Esophagus (tissue), 2 donors: ENCODE data around the gene LSAMP. TPM values are rescaled to one million over a fixed set of nuclear protein-coding genes. Genes with fewer than 3 reads are reported as not detected.

Experiments
- H3K27ac ChIP-seq, 2 donors: one replicate each; pipeline ENCODE4 v1.5.1; 2013; ENCODE audit warnings: low read depth in 2 of 2, mild to moderate bottlenecking in 2 of 2, inconsistent platforms in 1 of 2, low read length in 1 of 2, moderate library complexity in 1 of 2
- H3K27me3 ChIP-seq, 2 donors: one replicate each; pipeline ENCODE4 v1.6.1; 2013; ENCODE audit warnings: low read length in 2 of 2, control low read depth in 1 of 2, mild to moderate bottlenecking in 1 of 2; ENCODE audit not compliant: insufficient read depth in 2 of 2, control insufficient read depth in 1 of 2
- H3K36me3 ChIP-seq, 2 donors: one replicate each; pipeline ENCODE4 v1.6.1; 2013; ENCODE audit warnings: low read length in 1 of 2; ENCODE audit not compliant: control insufficient read depth in 2 of 2, insufficient read depth in 2 of 2
- H3K4me1 ChIP-seq, 2 donors: one replicate each; pipeline ENCODE4 v1.6.1; 2013; ENCODE audit warnings: low read length in 1 of 2; ENCODE audit not compliant: control insufficient read depth in 2 of 2, insufficient read depth in 2 of 2
- H3K4me3 ChIP-seq, 2 donors: one replicate each; pipeline ENCODE4 v1.5.1; 2013; ENCODE audit warnings: low read length in 2 of 2, mild to moderate bottlenecking in 2 of 2, low read depth in 1 of 2, moderate library complexity in 1 of 2
- H3K9me3 ChIP-seq, 2 donors: one replicate each; pipeline ENCODE4 v1.6.1; 2013; ENCODE audit warnings: mild to moderate bottlenecking in 2 of 2, low read depth in 1 of 2, low read length in 1 of 2, moderate library complexity in 1 of 2; ENCODE audit not compliant: control insufficient read depth in 2 of 2, insufficient read depth in 1 of 2
- WGBS, 2 donors: extraction: QIAGEN DNeasy Blood & Tissue Kit; methylation state at CpG; one replicate each; pipeline ENCODE4 v1.1.7; 2013; 5-methylcytosine and 5-hydroxymethylcytosine counted together
- polyA plus RNA-seq, 2 donors: library from polyadenylated mRNA; stranded (reverse); fragments of 200-250 nt; gene quantifications; one replicate each; pipeline ENCODE4 v1.2.3, GENCODE V29; 2013
- donor health status: healthy with polysubstance abuse.
- donor health status: Bipolar disorder and iron deficiency.

Gene LSAMP
- polyA plus RNA-seq, 2 donors, result 0.10 to 0.16 TPM

GRCh38 chr3:116199063-116199462 is 246.2 kb downstream of the LSAMP start:
- H3K27ac ChIP-seq, result no peak overlapping the region
- no peaks in the 10 kb centered on the region for H3K4me1 ChIP-seq
- WGBS, 2 donors, result 89% methylated on average over 2 of the region's 2 CpGs
- H3K36me3 ChIP-seq, result no peaks in the 10 kb centered on the region
- H3K9me3 ChIP-seq, result no peaks in the 10 kb centered on the region
- no peaks in the 10 kb centered on the region for H3K27me3 ChIP-seq
- no peak overlapping the region for H3K4me3 ChIP-seq

- Histone ChIP-seq H3K27ac (no peak overlapping the region), H3K27me3 (no peaks in the 10 kb centered on the region), H3K4me1 (no peaks in the 10 kb centered on the region), H3K36me3 (no peaks in the 10 kb centered on the region), H3K9me3 (no peaks in the 10 kb centered on the region), H3K4me3 (no peak overlapping the region)
- WGBS, 2 donors, result 61 to 66% methylated on average over 2 of the region's 2 CpGs
These were observed 247.2 kb downstream of the LSAMP start for GRCh38 chr3:116198087-116198486.

GRCh38 chr3:116192464-116192863 is 252.8 kb downstream of the LSAMP start:
- Histone ChIP-seq H3K36me3 (no peaks in the 10 kb centered on the region), H3K9me3 (no peaks in the 10 kb centered on the region), H3K4me3 (no peak overlapping the region), H3K27me3 (no peaks in the 10 kb centered on the region), H3K4me1 (no peaks in the 10 kb centered on the region), H3K27ac (no peak overlapping the region)
- WGBS, 2 donors, result 77 to 86% methylated on average over 1 of the region's 1 CpG

DNA sequence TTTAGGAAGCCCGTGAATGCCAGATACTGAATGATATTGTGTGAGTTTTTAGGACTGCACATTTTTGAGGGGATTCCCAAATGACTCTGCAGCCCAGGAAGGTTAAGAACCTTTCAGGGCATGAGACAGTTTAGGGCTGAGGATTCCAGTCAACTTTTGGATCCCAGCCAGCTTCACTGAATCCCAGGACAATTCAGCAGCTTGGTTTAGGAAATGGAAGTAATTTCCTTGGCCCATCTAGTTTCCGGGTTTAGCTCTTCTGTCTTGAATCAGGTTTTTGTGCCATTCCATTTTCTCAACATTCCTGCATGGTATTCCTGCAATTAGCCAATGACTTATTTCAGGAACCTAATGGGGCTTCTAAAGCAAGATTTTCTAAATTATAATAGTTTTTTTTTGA is 253.9 kb downstream of the LSAMP start:
- Histone ChIP-seq H3K27me3 (no peaks in the 10 kb centered on the region), H3K9me3 (no peaks in the 10 kb centered on the region), H3K4me1 (no peaks in the 10 kb centered on the region), H3K36me3 (no peaks in the 10 kb centered on the region), H3K4me3 (no peak overlapping the region), H3K27ac (no peak overlapping the region)
- 77 to 80% methylated on average over 2 of the region's 2 CpGs for WGBS, 2 donors

GRCh38 chr3:116190095-116190494 is 255.2 kb downstream of the LSAMP start:
- Histone ChIP-seq H3K4me1 (no peaks in the 10 kb centered on the region), H3K4me3 (no peak overlapping the region), H3K9me3 (no peaks in the 10 kb centered on the region), H3K36me3 (no peaks in the 10 kb centered on the region), H3K27me3 (no peaks in the 10 kb centered on the region), H3K27ac (no peak overlapping the region)
- 67 to 85% methylated on average over 3 of the region's 3 CpGs for WGBS, 2 donors

DNA sequence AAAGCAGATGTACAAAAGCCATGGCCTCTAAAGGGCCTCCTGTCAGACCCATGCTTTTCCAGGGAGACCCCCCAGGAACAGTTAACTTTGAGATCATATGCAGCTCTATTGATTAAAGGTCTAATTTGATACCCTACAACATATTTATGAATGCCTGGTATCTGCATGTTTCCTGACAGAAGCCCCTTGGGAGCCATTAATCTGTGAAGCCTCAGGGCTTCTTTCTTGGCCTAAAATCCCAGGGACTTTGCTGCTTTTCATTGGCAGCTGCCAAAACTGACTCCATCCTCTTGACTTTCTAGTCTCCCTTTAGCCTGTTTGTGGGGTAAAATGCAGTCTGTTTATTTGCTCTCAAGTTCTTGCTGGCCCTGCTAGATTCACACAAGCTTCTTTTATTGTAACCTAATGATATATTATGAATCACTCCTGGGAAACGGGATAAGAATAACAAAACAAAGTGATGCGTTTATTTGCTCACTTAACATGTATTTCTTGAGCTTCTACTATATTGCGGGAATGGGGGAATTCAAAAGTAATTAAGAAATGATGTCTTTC is 257.0 kb downstream of the LSAMP start:
- 45 to 56% methylated on average over 3 of the region's 3 CpGs for WGBS, 2 donors
- Histone ChIP-seq H3K27me3 (no peaks in the 10 kb centered on the region), H3K4me3 (no peak overlapping the region), H3K36me3 (no peaks in the 10 kb centered on the region), H3K9me3 (no peaks in the 10 kb centered on the region), H3K27ac (no peak overlapping the region), H3K4me1 (no peaks in the 10 kb centered on the region)

GRCh38 chr3:116186049-116186448 is 259.2 kb downstream of the LSAMP start:
- 69 to 70% methylated on average over 1 of the region's 1 CpG for WGBS, 2 donors
- H3K36me3 ChIP-seq, result no peaks in the 10 kb centered on the region
- H3K27me3 ChIP-seq, result no peaks in the 10 kb centered on the region
- no peaks in the 10 kb centered on the region for H3K9me3 ChIP-seq
- no peak overlapping the region for H3K4me3 ChIP-seq
- H3K4me1 ChIP-seq, result no peaks in the 10 kb centered on the region
- no peak overlapping the region for H3K27ac ChIP-seq

DNA sequence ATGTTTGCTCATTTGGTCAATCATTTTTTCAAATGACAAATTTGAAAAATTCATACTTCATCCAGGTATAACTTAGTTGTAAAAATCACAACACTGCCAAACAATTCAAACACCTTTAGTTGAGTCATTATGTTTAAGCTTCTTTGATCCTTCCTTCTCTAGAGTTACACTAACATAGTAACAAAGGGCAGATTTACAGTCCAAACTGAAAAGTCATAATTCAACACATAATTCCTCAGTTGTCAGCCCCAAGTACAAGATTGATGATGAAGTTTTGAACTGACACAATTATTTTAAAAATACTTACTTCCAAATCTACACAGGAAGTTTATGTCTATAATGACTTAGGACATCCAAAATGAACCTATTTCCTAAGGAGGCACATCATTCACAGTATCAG is 264.1 kb downstream of the LSAMP start:
- Histone ChIP-seq H3K4me3 (no peak overlapping the region), H3K27ac (no peak overlapping the region), H3K36me3 (no peaks in the 10 kb centered on the region), H3K27me3 (no peaks in the 10 kb centered on the region), H3K9me3 (no peaks in the 10 kb centered on the region), H3K4me1 (no peaks in the 10 kb centered on the region)

- H3K36me3 ChIP-seq, result no peaks in the 10 kb centered on the region
- WGBS, 2 donors, result 52 to 72% methylated on average over 1 of the region's 1 CpG
- H3K9me3 ChIP-seq, result no peaks in the 10 kb centered on the region
These were observed 266.2 kb downstream of the LSAMP start for GRCh38 chr3:116179091-116179490.

DNA sequence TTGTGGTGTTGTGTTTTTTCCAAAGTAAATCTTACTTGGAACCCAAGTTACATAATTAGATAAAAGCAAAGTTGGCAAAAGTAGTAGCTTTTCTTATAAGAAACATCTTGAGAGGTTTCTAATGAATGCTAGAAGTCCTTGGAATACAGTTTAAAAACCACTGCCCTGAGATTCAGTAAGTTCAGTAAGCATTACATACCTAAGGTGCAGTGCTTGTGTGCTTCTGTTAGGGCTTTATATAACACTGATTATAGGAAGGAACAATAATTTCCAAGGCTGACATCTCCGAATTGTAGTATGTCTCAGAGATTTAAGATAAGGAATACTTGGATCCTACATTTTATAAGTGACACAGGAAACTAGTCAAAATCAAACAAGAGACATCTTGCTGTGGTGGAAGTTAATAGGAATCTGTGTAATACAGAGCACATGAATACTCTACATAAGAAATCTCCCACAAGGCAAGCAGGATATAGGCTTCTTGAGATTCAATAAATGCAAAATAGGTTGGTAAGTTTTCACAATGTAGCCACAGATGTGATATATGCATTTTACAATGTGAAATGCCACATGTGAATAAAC is 268.2 kb downstream of the LSAMP start:
- Histone ChIP-seq H3K27ac (no peak overlapping the region), H3K9me3 (no peaks in the 10 kb centered on the region), H3K4me1 (no peaks in the 10 kb centered on the region), H3K4me3 (no peak overlapping the region), H3K27me3 (no peaks in the 10 kb centered on the region), H3K36me3 (no peaks in the 10 kb centered on the region)
- WGBS, 2 donors, result 62 to 66% methylated on average over 1 of the region's 1 CpG

More at GRCh38 chr3:116179091-116179490, 266.2 kb downstream of the LSAMP start:
- no peaks in the 10 kb centered on the region for H3K4me1 ChIP-seq
- H3K27ac ChIP-seq, result no peak overlapping the region
- H3K4me3 ChIP-seq, result no peak overlapping the region
- no peaks in the 10 kb centered on the region for H3K27me3 ChIP-seq
